ENCODE results near the gene EIF2B2. TPM values are rescaled to one million over a fixed set of nuclear protein-coding genes. Genes with fewer than 3 reads are reported as not detected.

The EIF2B2 gene
- total RNA-seq, 4 donors from 2014 or later = 42.9 to 55.4 (median 51.1) TPM

- H3K27ac ChIP-seq = peak overlapping the region; percentile 4 to 59 (median 25)
- TF ChIP-seq POLR2AphosphoS5 (IDR thresholded peaks at IDR 0.05) (no peak), EP300 (IDR thresholded peaks at IDR 0.05; ENCODE audit: low read depth) (no peak), POLR2A (IDR thresholded peaks at IDR 0.05) (no peak), CTCF (IDR thresholded peaks at IDR 0.05) (no peak)
- H3K36me3 ChIP-seq = peaks cover 0 to 9% (median 0%) of the 10 kb centered on the region in 4 donors
- peaks cover 7 to 48% (median 29%) of the 10 kb centered on the region in 4 donors for H3K4me1 ChIP-seq
- intact Hi-C loops (cut with DNase I; ENCODE audit: low total_unique reads) = no loop called here
- in situ Hi-C loops (cut with MboI; ENCODE audit: low pct_ligation_motif_present in 1 of 4, low pct_unique_long_range_greater_than_20kb in 1 of 4, low sequenced_read_pairs in 3 of 4) = no loop called here
- no peak for DNase-seq
- H3K27me3 ChIP-seq = no peaks in the 10 kb centered on the region
- no peak overlapping the region for H3K4me3 ChIP-seq
- no peaks in the 10 kb centered on the region for H3K9me3 ChIP-seq
- 76 to 84% methylated on average over 4 to 5 of the region's 5 CpGs for WGBS, 2 donors (ENCODE audit: low coverage in 1 of 2)
These were observed 46.4 kb downstream of the EIF2B2 start for GRCh38 chr14:75049136-75049535.

- Histone ChIP-seq H3K27ac (peak overlapping the region in 3 of 4 donors; percentile 4 to 98 (median 89)), H3K9me3 (no peaks in the 10 kb centered on the region), H3K27me3 (no peaks in the 10 kb centered on the region), H3K4me3 (no peak overlapping the region), H3K4me1 (peaks cover 3 to 42% (median 24%) of the 10 kb centered on the region in 4 donors), H3K36me3 (peaks cover 0 to 9% (median 0%) of the 10 kb centered on the region in 4 donors)
- in situ Hi-C loops (cut with MboI; ENCODE audit: low pct_ligation_motif_present in 1 of 4, low pct_unique_long_range_greater_than_20kb in 1 of 4, low sequenced_read_pairs in 3 of 4) = no loop called here
- 65 to 83% methylated on average over 3 of the region's 3 CpGs for WGBS, 2 donors (ENCODE audit: low coverage in 1 of 2)
- TF ChIP-seq POLR2AphosphoS5 (IDR thresholded peaks at IDR 0.05) (no peak), EP300 (IDR thresholded peaks at IDR 0.05; ENCODE audit: low read depth) (no peak), POLR2A (IDR thresholded peaks at IDR 0.05) (no peak), CTCF (IDR thresholded peaks at IDR 0.05) (no peak)
- DNase-seq = no peak
- intact Hi-C loops (cut with DNase I; ENCODE audit: low total_unique reads) = no loop called here
These were observed 47.0 kb downstream of the EIF2B2 start for GRCh38 chr14:75049731-75050201.

GRCh38 chr14:75050852-75051555, 48.3 kb downstream of the EIF2B2 start, which contains the start of gene MLH3:
Gene MLH3, minus strand, starts transcription at chr14:75051467. Its CDS starts 1,812 bp downstream, at chr14:75049655.
- in situ Hi-C loops (cut with MboI; ENCODE audit: low pct_ligation_motif_present in 1 of 4, low pct_unique_long_range_greater_than_20kb in 1 of 4, low sequenced_read_pairs in 3 of 4) = no loop called here
- Histone ChIP-seq H3K36me3 (peaks cover 0 to 9% (median 0%) of the 10 kb centered on the region in 4 donors), H3K4me1 (peaks cover 3 to 31% (median 16%) of the 10 kb centered on the region in 4 donors), H3K27me3 (no peaks in the 10 kb centered on the region), H3K27ac (peak within 1 kb of the TSS; percentile 84 to 98 (median 90)), H3K9me3 (no peaks in the 10 kb centered on the region), H3K4me3 (peak within 1 kb of the TSS; percentile 52 to 81 (median 56))
- 0 to 1% methylated on average over 12 to 54 of the region's 59 CpGs for WGBS, 2 donors (ENCODE audit: low coverage in 1 of 2)
- DNase-seq = peak; percentile 89
- intact Hi-C loops (cut with DNase I; ENCODE audit: low total_unique reads) = no loop called here
- TF ChIP-seq EP300 (IDR thresholded peaks at IDR 0.05; ENCODE audit: low read depth) (no peak), POLR2AphosphoS5 (IDR thresholded peaks at IDR 0.05) (peak; percentile 75 to 90 (median 87)), POLR2A (IDR thresholded peaks at IDR 0.05) (peak; percentile 76), CTCF (IDR thresholded peaks at IDR 0.05) (no peak)

GRCh38 chr14:75051556-75051899, 48.8 kb downstream of the EIF2B2 start:
- WGBS, 2 donors (ENCODE audit: low coverage in 1 of 2) = 15 to 18% methylated on average over 5 of the region's 5 CpGs
- in situ Hi-C loops (cut with MboI; ENCODE audit: low pct_ligation_motif_present in 1 of 4, low pct_unique_long_range_greater_than_20kb in 1 of 4, low sequenced_read_pairs in 3 of 4) = no loop called here

More at GRCh38 chr14:75051556-75051899, 48.8 kb downstream of the EIF2B2 start:
- Histone ChIP-seq H3K27me3 (no peaks in the 10 kb centered on the region), H3K36me3 (peaks cover 0 to 9% (median 0%) of the 10 kb centered on the region in 4 donors), H3K9me3 (no peaks in the 10 kb centered on the region), H3K27ac (peak overlapping the region; percentile 84 to 98 (median 90)), H3K4me1 (peaks cover 3 to 28% (median 16%) of the 10 kb centered on the region in 4 donors), H3K4me3 (peak overlapping the region; percentile 52 to 81 (median 56))
- TF ChIP-seq POLR2A (IDR thresholded peaks at IDR 0.05) (no peak), EP300 (IDR thresholded peaks at IDR 0.05; ENCODE audit: low read depth) (no peak)
- DNase-seq = no peak
- intact Hi-C loops (cut with DNase I; ENCODE audit: low total_unique reads) = no loop called here
